Measurements from ENCODE around the gene MAPK1. TPM values are rescaled to one million over a fixed set of nuclear protein-coding genes. Genes with fewer than 3 reads are reported as not detected.
"Not testable (repeated sequence)": the region's sequence is repeated elsewhere in the genome, so short reads cannot be mapped to it uniquely, and the experiment has no call there.

MAPK1 gene
- total RNA-seq, 2 experiments from 2014 or later = 39.6 to 79.8 TPM

DNA sequence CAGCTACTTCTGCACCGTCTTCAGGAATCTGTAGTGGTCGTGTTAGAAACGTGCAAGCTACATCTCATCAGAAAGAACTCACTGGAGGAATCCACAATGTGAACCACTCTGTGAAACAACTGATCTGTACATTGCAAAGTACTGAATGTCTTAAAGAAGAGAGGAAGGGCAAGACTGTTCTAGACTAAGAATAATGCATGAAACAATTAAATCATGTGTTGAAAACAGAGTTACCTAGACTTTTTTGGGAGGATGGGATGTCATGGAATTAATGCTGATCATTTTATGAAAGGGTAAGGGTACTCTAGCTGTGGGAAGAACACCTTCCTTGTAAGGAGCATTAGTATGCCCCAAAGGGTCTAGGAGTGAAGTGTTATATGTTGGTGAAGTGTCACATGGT, 71.2 kb downstream of the MAPK1 start:
- Histone ChIP-seq H3K4me1 (ENCODE audit: insufficient read depth, low read length, poor library complexity, severe bottlenecking) (no peaks in the 10 kb centered on the region), H2AFZ (ENCODE audit: low read length) (no peak overlapping the region), H3K27ac (ENCODE audit: low read depth, low read length, poor library complexity, severe bottlenecking) (no peak overlapping the region), H3K4me3 (ENCODE audit: low read depth, low read length, poor library complexity, severe bottlenecking) (no peak overlapping the region), H3K9me2 (ENCODE audit: insufficient read depth, low read length) (no peaks in the 10 kb centered on the region), H3K36me3 (ENCODE audit: insufficient read depth, low read length) (peaks cover 75% of the 10 kb centered on the region), H3K79me2 (ENCODE audit: insufficient read depth, low read depth, low read length) (no peaks in the 10 kb centered on the region), H4K20me1 (ENCODE audit: insufficient read depth, low read length) (no peaks in the 10 kb centered on the region), H3K4me2 (ENCODE audit: low read length) (no peak overlapping the region), H3K9me3 (ENCODE audit: low read length) (no peaks in the 10 kb centered on the region)
- POLR2A ChIA-PET = no interaction called here
- intact Hi-C loops (cut with micrococcal nuclease; ENCODE audit: unreplicated experiment) = no loop called here
- CTCF ChIA-PET (ENCODE audit: unreplicated experiment) = interaction anchor here (0.6 kb wide), 1 partner anchor 39 kb away, joined by 4 read pairs; no protein-coding TSS in a partner anchor
- no TSS peak for BruUV-seq (replicated peaks)
- TF ChIP-seq, protein P1, sequence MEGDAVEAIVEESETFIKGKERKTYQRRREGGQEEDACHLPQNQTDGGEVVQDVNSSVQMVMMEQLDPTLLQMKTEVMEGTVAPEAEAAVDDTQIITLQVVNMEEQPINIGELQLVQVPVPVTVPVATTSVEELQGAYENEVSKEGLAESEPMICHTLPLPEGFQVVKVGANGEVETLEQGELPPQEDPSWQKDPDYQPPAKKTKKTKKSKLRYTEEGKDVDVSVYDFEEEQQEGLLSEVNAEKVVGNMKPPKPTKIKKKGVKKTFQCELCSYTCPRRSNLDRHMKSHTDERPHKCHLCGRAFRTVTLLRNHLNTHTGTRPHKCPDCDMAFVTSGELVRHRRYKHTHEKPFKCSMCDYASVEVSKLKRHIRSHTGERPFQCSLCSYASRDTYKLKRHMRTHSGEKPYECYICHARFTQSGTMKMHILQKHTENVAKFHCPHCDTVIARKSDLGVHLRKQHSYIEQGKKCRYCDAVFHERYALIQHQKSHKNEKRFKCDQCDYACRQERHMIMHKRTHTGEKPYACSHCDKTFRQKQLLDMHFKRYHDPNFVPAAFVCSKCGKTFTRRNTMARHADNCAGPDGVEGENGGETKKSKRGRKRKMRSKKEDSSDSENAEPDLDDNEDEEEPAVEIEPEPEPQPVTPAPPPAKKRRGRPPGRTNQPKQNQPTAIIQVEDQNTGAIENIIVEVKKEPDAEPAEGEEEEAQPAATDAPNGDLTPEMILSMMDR (conservative IDR thresholded peaks at IDR 0.05; ENCODE audit: low read length) = no peak
- no peak for TF ChIP-seq EZH2phosphoT487 (IDR thresholded peaks at IDR 0.05; ENCODE audit: borderline replicate concordance, low read depth, low read length)
- no peak for DNase-seq (ENCODE audit: low spot score)

DNA sequence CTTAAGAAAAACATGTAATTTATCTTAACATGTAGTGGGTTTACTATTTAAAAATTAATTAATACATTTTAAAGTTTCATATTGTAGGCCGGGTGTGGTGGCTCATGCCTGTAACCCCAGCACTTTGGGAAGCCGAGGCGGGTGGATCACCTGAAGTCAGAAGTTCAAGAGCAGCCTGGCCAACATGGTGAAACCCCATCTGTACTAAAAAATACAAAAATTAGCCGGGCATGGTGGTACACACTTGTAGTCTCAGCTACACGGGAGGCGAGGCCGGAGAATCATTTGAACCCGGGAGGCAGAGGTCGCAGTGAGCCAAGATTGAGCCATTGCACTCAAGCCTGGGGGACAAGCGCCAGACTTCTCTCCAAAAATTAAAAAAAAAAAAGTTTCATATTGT, 73.7 kb downstream of the MAPK1 start:
- CTCF ChIA-PET (ENCODE audit: unreplicated experiment); H3K9me2 ChIP-seq (ENCODE audit: insufficient read depth, low read length); H3K9me3 ChIP-seq (ENCODE audit: low read length); H4K20me1 ChIP-seq (ENCODE audit: insufficient read depth, low read length); H2AFZ ChIP-seq (ENCODE audit: low read length); DNase-seq (ENCODE audit: low spot score); BruUV-seq (replicated peaks); intact Hi-C loops (cut with micrococcal nuclease; ENCODE audit: unreplicated experiment); H3K4me3 ChIP-seq (ENCODE audit: low read depth, low read length, poor library complexity, severe bottlenecking); H3K79me2 ChIP-seq (ENCODE audit: insufficient read depth, low read depth, low read length); H3K27ac ChIP-seq (ENCODE audit: low read depth, low read length, poor library complexity, severe bottlenecking); H3K4me1 ChIP-seq (ENCODE audit: insufficient read depth, low read length, poor library complexity, severe bottlenecking); H3K4me2 ChIP-seq (ENCODE audit: low read length); POLR2A ChIA-PET: not testable (repeated sequence)
- peaks cover 58% of the 10 kb centered on the region for H3K36me3 ChIP-seq (ENCODE audit: insufficient read depth, low read length)

DNA sequence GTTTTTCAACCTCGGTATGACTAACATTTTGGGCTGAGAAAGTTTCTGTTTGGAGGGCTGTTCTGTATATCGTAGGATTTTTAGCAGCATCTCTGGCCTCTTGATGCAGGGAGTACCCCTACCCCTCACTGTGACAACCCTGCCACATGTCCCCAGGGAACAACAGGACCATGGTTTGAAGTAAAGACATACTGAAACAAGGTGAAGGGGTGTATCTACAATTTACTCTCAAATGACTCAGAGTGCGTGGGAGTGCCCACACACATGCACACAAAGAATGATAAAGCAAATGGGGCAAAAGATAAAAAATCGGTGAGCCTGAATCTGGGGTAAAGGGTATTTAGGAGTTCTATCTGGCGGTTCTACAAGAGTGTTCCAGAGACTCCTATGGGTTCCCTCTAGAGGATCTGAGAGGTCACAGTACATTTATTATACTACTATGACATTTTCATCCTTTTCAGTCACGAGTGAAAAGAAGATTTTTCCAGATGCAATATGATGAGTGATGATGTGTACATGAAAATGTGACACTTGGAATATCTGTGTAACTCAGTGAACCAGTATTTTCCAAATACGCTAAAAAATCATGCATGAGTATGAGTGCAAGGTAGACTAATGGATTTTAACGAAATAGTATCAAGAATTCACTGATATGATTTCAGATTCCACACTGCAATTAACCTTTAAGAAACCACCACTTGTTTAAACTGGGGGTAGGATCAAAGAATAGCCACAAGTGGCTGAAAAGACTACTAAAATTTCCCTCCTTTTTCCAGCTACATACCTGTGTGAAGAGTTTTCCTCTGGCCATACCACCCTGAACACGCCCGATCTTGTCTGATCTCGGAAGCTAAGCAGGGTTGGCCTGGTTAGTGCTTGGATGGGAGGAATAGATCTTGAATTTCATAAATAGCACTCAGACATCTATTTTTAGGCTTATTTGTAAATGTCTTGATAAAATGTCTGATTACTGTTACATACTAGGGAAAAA, 75.5 kb downstream of the MAPK1 start:
- no TSS peak for BruUV-seq (replicated peaks)
- CTCF ChIA-PET (ENCODE audit: unreplicated experiment) = no interaction called here
- intact Hi-C loops (cut with micrococcal nuclease; ENCODE audit: unreplicated experiment) = no loop called here

DNA sequence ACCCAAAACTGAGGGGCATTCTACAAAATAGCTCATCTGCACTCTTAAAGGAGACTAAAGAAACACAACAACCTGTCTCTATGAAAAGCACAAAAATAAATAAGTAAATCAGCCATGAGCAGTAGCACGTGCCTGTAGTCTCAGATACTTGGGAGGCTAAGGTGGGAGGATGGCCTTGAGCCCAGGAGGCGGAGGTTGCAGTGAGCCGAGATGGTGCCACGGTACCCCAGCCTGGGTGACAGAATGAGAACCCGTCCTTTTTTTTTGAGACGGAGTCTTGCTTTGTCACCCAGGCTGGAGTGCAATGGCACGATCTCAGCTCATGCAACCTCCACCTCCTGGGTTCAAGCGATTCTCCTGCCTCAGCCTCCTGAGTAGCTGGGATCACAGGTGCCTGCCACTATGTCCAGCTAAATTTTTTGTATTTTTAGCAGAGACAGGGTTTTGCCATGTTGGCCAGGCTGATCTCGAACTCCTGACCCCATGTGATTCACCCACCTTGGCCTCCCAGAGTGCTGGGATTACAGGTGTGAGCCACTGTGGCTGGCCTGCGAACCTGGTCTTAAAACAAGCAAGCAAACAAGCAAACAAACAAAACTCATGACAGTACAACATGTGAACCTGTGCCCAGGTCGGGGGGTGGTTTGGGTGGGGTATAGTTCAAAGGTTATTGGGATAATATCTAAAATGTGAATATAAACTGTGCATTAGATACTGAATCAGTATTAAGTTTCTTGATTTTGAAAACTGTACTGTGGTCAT, 76.4 kb downstream of the MAPK1 start:
- H3K27ac ChIP-seq (ENCODE audit: low read depth, low read length, poor library complexity, severe bottlenecking); H3K79me2 ChIP-seq (ENCODE audit: insufficient read depth, low read depth, low read length); H2AFZ ChIP-seq (ENCODE audit: low read length); DNase-seq (ENCODE audit: low spot score); H3K9me3 ChIP-seq (ENCODE audit: low read length); CTCF ChIA-PET (ENCODE audit: unreplicated experiment); H3K4me2 ChIP-seq (ENCODE audit: low read length); BruUV-seq (replicated peaks); H3K4me3 ChIP-seq (ENCODE audit: low read depth, low read length, poor library complexity, severe bottlenecking); intact Hi-C loops (cut with micrococcal nuclease; ENCODE audit: unreplicated experiment); H3K9me2 ChIP-seq (ENCODE audit: insufficient read depth, low read length); H4K20me1 ChIP-seq (ENCODE audit: insufficient read depth, low read length): not testable (repeated sequence)
- H3K4me1 ChIP-seq (ENCODE audit: insufficient read depth, low read length, poor library complexity, severe bottlenecking) = peaks cover 12% of the 10 kb centered on the region
- POLR2A ChIA-PET = interaction anchor here (0.7 kb wide), 1 partner anchor 51 kb away, joined by 6 read pairs; no protein-coding TSS in a partner anchor
- peaks cover 57% of the 10 kb centered on the region for H3K36me3 ChIP-seq (ENCODE audit: insufficient read depth, low read length)

More for the DNA sequence above, 75.5 kb downstream of the MAPK1 start:
- H3K36me3 ChIP-seq (ENCODE audit: insufficient read depth, low read length) = peaks cover 58% of the 10 kb centered on the region
- H3K9me3 ChIP-seq (ENCODE audit: low read length) = no peaks in the 10 kb centered on the region
- no peaks in the 10 kb centered on the region for H3K9me2 ChIP-seq (ENCODE audit: insufficient read depth, low read length)
- H2AFZ ChIP-seq (ENCODE audit: low read length) = no peak overlapping the region
- POLR2A ChIA-PET = no interaction called here
- peaks cover 5% of the 10 kb centered on the region for H3K4me1 ChIP-seq (ENCODE audit: insufficient read depth, low read length, poor library complexity, severe bottlenecking)
- H4K20me1 ChIP-seq (ENCODE audit: insufficient read depth, low read length) = no peaks in the 10 kb centered on the region
- no peak overlapping the region for H3K4me2 ChIP-seq (ENCODE audit: low read length)
- H3K79me2 ChIP-seq (ENCODE audit: insufficient read depth, low read depth, low read length) = no peaks in the 10 kb centered on the region
- DNase-seq (ENCODE audit: low spot score) = no peak
- TF ChIP-seq, protein P1 (conservative IDR thresholded peaks at IDR 0.05; ENCODE audit: low read length) = peak; percentile 46; the same call in 1 of the 2 replicates
- TF ChIP-seq EZH2phosphoT487 (IDR thresholded peaks at IDR 0.05; ENCODE audit: borderline replicate concordance, low read depth, low read length) = no peak
- no peak overlapping the region for H3K4me3 ChIP-seq (ENCODE audit: low read depth, low read length, poor library complexity, severe bottlenecking)
- no peak overlapping the region for H3K27ac ChIP-seq (ENCODE audit: low read depth, low read length, poor library complexity, severe bottlenecking)
